Measurements from ENCODE around the gene PPP1R10.

PPP1R10 gene

DNA sequence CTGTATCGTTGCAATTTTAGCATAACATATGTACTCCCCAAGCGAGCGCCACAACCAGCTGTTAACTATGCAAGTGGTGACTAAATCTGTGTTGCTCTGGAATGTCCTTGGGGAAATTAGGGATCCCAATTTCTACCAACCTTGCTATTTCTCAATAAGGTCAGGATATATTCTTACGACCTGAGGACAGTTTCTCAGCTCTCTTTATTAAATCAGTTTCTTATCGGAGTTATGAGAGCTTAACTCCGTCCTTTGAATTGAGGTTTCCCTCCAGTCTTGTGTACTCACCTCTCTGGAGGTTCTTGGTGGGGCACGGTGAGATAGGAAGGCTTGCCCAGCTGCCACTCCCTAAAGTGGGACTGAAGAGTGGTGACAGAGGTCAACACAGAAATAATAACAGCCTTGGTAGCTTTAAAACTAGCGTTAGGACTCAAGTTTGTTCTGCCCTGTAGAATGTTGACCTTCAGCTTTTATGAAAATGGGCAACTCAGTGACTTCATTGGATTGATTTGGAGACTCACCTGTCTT is 1.3 kb upstream of the PPP1R10 start:
- peak overlapping the region; percentile 64 for H3K4me3 ChIP-seq (ENCODE audit: insufficient read length, low read depth)
- peak overlapping the region; percentile 99 for H3K9ac ChIP-seq (ENCODE audit: insufficient read length, low read depth)
- peaks cover 66% of the 10 kb centered on the region for H3K36me3 ChIP-seq (ENCODE audit: insufficient read depth, insufficient read length, low read length)
- no peak for TF ChIP-seq YY1 (IDR thresholded peaks at IDR 0.05; ENCODE audit: insufficient read depth, insufficient read length)
- no peak for TF ChIP-seq SUZ12 (IDR thresholded peaks at IDR 0.05; ENCODE audit: extremely low read depth, insufficient read depth, insufficient read length)
- no peak for TF ChIP-seq ZNF274 (IDR thresholded peaks at IDR 0.05; ENCODE audit: low read depth, low read length)
- DNase-seq (ENCODE audit: low read depth, low spot score): no peak
- no peaks in the 10 kb centered on the region for H3K9me3 ChIP-seq (ENCODE audit: insufficient read depth, low read length)
- no peaks in the 10 kb centered on the region for H3K4me1 ChIP-seq (ENCODE audit: insufficient read depth, insufficient read length)
- H3K27me3 ChIP-seq (ENCODE audit: insufficient read depth, insufficient read length): no peaks in the 10 kb centered on the region

DNA sequence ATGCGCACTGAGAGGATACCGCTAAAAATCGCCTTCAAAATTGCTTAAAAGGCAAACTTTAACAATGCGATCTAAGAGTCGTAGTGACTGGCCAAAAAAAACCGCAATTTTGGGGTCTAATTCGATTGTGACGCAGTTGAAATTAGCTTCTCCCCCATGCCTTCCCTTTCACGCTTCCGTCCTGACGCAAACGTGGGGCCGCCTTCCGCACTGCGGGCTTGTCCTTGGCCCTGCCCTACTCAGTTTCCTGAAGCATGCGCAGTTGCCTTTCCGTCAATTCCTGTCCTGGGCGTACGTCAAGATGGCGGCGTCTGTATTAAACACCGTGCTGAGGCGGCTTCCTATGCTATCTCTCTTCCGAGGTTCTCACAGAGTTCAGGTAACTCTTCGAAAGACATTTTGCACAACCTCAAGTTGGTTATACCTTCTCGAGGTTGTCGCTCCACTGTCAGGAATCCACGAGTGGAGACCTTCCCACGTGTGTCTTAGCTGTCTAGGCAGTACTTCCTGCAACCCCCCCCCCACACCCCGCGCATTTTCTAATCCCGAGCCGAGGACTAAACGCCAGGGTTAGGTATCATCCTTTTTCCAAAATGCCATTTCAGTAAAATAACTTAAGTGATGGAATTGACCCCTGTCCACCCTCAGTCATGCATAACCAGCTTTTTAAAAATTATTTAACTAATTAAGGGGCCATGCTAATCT is 674 bp upstream of the PPP1R10 start, which contains the start of gene MRPS18B:
TSS of gene MRPS18B (plus strand) at position 276 of the 705 bp plus-strand sequence. CDS start at position 302, 26 bp downstream.
- peak within 1 kb of the TSS; percentile 99 for H3K9ac ChIP-seq (ENCODE audit: insufficient read length, low read depth)
- peak; percentile 82 for TF ChIP-seq YY1 (IDR thresholded peaks at IDR 0.05; ENCODE audit: insufficient read depth, insufficient read length)
- TF ChIP-seq SUZ12 (IDR thresholded peaks at IDR 0.05; ENCODE audit: extremely low read depth, insufficient read depth, insufficient read length): no peak
- H3K4me1 ChIP-seq (ENCODE audit: insufficient read depth, insufficient read length): no peaks in the 10 kb centered on the region
- no peaks in the 10 kb centered on the region for H3K27me3 ChIP-seq (ENCODE audit: insufficient read depth, insufficient read length)
- DNase-seq (ENCODE audit: low read depth, low spot score): peak; percentile 90
- H3K4me3 ChIP-seq (ENCODE audit: insufficient read length, low read depth): peak within 1 kb of the TSS; percentile 96
- H3K9me3 ChIP-seq (ENCODE audit: insufficient read depth, low read length): no peaks in the 10 kb centered on the region
- peaks cover 66% of the 10 kb centered on the region for H3K36me3 ChIP-seq (ENCODE audit: insufficient read depth, insufficient read length, low read length)

DNA sequence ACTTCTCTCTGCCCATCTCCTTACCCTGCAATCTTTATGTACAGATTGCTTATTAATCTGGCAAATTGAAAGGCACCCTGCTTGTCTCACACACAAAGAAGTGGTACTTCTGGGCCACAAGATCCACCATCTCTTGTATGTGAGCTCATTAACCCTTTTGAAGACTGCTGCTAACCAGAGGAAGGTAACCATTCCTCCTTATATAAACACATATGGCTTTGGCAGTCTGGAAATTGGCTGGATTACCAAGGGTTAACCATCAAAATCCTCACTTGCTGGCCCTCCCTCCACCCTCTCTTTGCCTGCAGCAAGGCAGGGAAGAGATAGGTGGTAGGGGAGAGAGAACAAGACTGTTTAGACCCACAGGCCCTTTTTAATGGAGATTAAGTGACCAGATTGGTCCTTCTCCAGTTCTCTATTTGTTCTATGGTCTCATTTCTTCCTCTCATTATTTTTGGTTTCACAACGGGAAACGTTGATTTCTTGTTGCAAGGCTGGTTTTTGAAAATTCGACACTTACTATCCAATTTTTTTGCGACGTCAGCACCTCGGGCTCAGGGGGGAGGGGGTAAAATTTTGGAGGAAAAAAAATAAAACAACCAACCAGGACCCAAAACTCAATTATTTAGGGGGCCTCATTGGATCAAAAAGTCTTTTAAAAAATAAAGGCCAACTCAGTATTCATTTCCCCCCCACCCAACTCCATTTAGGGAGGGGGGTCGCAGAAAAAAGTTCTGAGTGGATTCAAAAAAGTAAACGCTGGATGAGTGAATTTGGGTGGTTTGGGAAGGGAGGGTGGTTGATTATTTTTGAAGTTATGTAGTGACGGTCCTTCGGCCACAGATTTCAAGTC is 859 bp downstream of the PPP1R10 start:
- no peaks in the 10 kb centered on the region for H3K9me3 ChIP-seq (ENCODE audit: insufficient read depth, low read length)
- no peak for DNase-seq (ENCODE audit: low read depth, low spot score)
- no peaks in the 10 kb centered on the region for H3K4me1 ChIP-seq (ENCODE audit: insufficient read depth, insufficient read length)
- H3K36me3 ChIP-seq (ENCODE audit: insufficient read depth, insufficient read length, low read length): peaks cover 66% of the 10 kb centered on the region
- H3K27me3 ChIP-seq (ENCODE audit: insufficient read depth, insufficient read length): no peaks in the 10 kb centered on the region
- H3K4me3 ChIP-seq (ENCODE audit: insufficient read length, low read depth): peak overlapping the region; percentile 96
- peak overlapping the region; percentile 99 for H3K9ac ChIP-seq (ENCODE audit: insufficient read length, low read depth)
- no peak for TF ChIP-seq YY1 (IDR thresholded peaks at IDR 0.05; ENCODE audit: insufficient read depth, insufficient read length)
- TF ChIP-seq ZNF274 (IDR thresholded peaks at IDR 0.05; ENCODE audit: low read depth, low read length): no peak
- no peak for TF ChIP-seq SUZ12 (IDR thresholded peaks at IDR 0.05; ENCODE audit: extremely low read depth, insufficient read depth, insufficient read length)

- H3K36me3 ChIP-seq (ENCODE audit: insufficient read depth, insufficient read length, low read length): peaks cover 66% of the 10 kb centered on the region
- no peaks in the 10 kb centered on the region for H3K4me1 ChIP-seq (ENCODE audit: insufficient read depth, insufficient read length)
- H3K4me3 ChIP-seq (ENCODE audit: insufficient read length, low read depth): peak overlapping the region; percentile 96
- peak overlapping the region; percentile 99 for H3K9ac ChIP-seq (ENCODE audit: insufficient read length, low read depth)
- no peaks in the 10 kb centered on the region for H3K9me3 ChIP-seq (ENCODE audit: insufficient read depth, low read length)
- DNase-seq (ENCODE audit: low read depth, low spot score): peak; percentile 74
- TF ChIP-seq YY1 (IDR thresholded peaks at IDR 0.05; ENCODE audit: insufficient read depth, insufficient read length) (no peak), SUZ12 (IDR thresholded peaks at IDR 0.05; ENCODE audit: extremely low read depth, insufficient read depth, insufficient read length) (no peak), ZNF274 (IDR thresholded peaks at IDR 0.05; ENCODE audit: low read depth, low read length) (no peak)
- no peaks in the 10 kb centered on the region for H3K27me3 ChIP-seq (ENCODE audit: insufficient read depth, insufficient read length)
Observed at GRCh38 chr6:30615219-30615957, 1.7 kb downstream of the PPP1R10 start.

DNA sequence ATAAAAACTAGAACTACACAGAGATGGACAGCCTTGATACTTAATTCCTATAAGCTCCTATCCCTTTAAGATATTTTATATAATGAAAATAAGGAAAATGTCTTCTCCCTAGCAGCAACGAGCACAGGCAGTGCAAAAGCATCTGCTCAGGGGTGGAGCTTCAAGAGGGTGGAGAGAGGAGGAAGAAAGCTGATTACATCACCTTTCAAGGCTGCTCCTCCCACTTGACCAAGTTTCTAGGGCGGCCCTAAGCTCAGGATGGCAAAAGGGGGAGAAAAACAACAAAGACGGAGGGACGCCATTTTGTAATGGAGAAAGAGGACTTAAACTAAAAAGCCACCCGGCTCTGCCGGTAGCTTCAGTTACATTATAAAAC is 2.2 kb downstream of the PPP1R10 start:
- H3K27me3 ChIP-seq (ENCODE audit: insufficient read depth, insufficient read length): no peaks in the 10 kb centered on the region
- peak overlapping the region; percentile 12 for H3K4me3 ChIP-seq (ENCODE audit: insufficient read length, low read depth)
- peaks cover 67% of the 10 kb centered on the region for H3K36me3 ChIP-seq (ENCODE audit: insufficient read depth, insufficient read length, low read length)
- DNase-seq (ENCODE audit: low read depth, low spot score): peak; percentile 89
- TF ChIP-seq SUZ12 (IDR thresholded peaks at IDR 0.05; ENCODE audit: extremely low read depth, insufficient read depth, insufficient read length) (no peak), YY1 (IDR thresholded peaks at IDR 0.05; ENCODE audit: insufficient read depth, insufficient read length) (peak; percentile 71), ZNF274 (IDR thresholded peaks at IDR 0.05; ENCODE audit: low read depth, low read length) (no peak)
- H3K4me1 ChIP-seq (ENCODE audit: insufficient read depth, insufficient read length): no peaks in the 10 kb centered on the region
- H3K9ac ChIP-seq (ENCODE audit: insufficient read length, low read depth): peak overlapping the region; percentile 63
- H3K9me3 ChIP-seq (ENCODE audit: insufficient read depth, low read length): no peaks in the 10 kb centered on the region

GRCh38 chr6:30614044-30614842 is 2.8 kb downstream of the PPP1R10 start:
- Histone ChIP-seq H3K36me3 (ENCODE audit: insufficient read depth, insufficient read length, low read length) (peaks cover 67% of the 10 kb centered on the region), H3K4me1 (ENCODE audit: insufficient read depth, insufficient read length) (no peaks in the 10 kb centered on the region)
- no peak for TF ChIP-seq SUZ12 (IDR thresholded peaks at IDR 0.05; ENCODE audit: extremely low read depth, insufficient read depth, insufficient read length)

More at GRCh38 chr6:30614044-30614842, 2.8 kb downstream of the PPP1R10 start:
- Histone ChIP-seq H3K4me3 (ENCODE audit: insufficient read length, low read depth) (peak overlapping the region; percentile 12), H3K9me3 (ENCODE audit: insufficient read depth, low read length) (no peaks in the 10 kb centered on the region), H3K9ac (ENCODE audit: insufficient read length, low read depth) (peak overlapping the region; percentile 63), H3K27me3 (ENCODE audit: insufficient read depth, insufficient read length) (no peaks in the 10 kb centered on the region)
- DNase-seq (ENCODE audit: low read depth, low spot score): no peak

Measured in NT2/D1 (cell line).